HEK293T (cell line): Measurements from ENCODE around the gene OSBPL8.

Experiments used
- FOXM1 ChIP-seq: fragments of 450-650 bp; IDR thresholded peaks from 2 replicates; pipeline ENCODE4 v1.6.1; 2017; ENCODE audit warnings: mild to moderate bottlenecking, borderline replicate concordance
- HDGF ChIP-seq: fragments of 450-650 bp; IDR thresholded peaks from 2 replicates; pipeline ENCODE4 v1.6.1; 2017; ENCODE audit warnings: antibody characterized with exemption, borderline replicate concordance
- TARDBP ChIP-seq: fragments of 450-650 bp; IDR thresholded peaks from 2 replicates; pipeline ENCODE4 v1.6.1; 2016
- ZNF384 ChIP-seq: fragments of 450-650 bp; IDR thresholded peaks from 2 replicates; pipeline ENCODE4 v1.6.1; 2016

DNA sequence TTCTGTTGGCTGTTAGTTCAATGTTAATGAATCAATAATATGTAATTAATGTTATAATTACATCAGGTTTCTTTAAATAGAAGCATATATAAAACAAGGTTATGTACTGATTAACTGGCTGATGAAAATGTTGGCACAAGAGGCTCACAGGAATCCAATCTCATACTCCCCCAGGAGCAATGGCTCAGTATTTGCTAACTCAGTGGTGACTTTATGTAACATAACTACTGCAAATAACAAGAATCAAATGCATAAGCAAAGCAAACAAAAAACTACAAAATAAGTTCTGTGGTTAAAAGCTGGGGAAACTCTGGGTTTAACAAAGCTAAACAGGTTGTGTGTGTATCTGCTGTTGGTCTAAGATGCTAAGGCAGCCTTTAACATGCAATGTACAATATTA, 183.6 kb downstream of the OSBPL8 start:
- TF ChIP-seq FOXM1 (no peak), HDGF (no peak), ZNF384 (no peak), TARDBP (no peak)
